Measurements from ENCODE around the gene GABRG3.

The GABRG3 gene

DNA sequence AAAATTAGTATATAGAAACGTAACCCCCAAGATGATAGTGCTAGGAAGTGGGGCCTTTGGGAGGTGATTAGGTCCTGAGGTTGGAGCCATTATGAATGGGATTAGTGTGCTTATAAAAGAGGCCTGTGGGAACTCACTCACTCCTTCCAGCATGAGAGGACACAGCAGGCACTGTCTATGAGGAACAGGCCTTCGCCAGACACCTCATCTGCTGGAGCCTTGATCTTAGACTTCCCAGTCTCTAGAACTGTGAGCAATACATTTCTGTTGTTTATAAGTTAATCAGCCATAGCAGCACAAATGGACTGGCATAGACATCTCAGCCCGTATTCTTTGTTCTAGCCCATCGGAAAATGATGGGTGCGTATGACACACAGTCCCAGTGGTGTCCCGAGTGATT lies 152.3 kb downstream of the GABRG3 start:
- DNase-seq (ENCODE audit: low read depth in 1 of 2, low spot score in 1 of 2): no peak

DNA sequence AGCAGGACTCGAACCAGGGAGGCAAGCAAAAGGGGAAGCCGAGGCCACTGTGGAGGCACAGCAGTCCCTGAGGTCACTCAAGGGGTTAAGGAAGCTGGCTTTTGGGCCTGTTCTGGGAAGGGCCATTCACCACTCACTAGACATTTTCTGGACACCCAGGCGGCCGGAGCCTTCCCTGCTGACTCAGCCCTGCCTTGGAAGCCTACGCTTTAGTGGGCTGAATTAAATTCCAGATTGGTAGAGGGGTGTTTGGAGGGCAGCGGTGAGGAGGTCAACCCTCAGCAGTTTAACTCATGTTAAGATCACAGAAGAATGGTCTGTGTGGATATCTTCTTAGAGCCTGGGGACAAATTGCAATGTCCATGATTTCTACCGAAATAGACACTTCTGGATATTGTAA lies 152.8 kb downstream of the GABRG3 start:
- TF ChIP-seq POLR2AphosphoS5 (IDR thresholded peaks at IDR 0.05; ENCODE audit: low read depth) (no peak), GABPA (IDR thresholded peaks at IDR 0.05; ENCODE audit: low read depth) (no peak), CTCF (IDR thresholded peaks at IDR 0.05; ENCODE audit: insufficient read depth, low read length) (no peak)
- TF ChIP-seq, protein P1, sequence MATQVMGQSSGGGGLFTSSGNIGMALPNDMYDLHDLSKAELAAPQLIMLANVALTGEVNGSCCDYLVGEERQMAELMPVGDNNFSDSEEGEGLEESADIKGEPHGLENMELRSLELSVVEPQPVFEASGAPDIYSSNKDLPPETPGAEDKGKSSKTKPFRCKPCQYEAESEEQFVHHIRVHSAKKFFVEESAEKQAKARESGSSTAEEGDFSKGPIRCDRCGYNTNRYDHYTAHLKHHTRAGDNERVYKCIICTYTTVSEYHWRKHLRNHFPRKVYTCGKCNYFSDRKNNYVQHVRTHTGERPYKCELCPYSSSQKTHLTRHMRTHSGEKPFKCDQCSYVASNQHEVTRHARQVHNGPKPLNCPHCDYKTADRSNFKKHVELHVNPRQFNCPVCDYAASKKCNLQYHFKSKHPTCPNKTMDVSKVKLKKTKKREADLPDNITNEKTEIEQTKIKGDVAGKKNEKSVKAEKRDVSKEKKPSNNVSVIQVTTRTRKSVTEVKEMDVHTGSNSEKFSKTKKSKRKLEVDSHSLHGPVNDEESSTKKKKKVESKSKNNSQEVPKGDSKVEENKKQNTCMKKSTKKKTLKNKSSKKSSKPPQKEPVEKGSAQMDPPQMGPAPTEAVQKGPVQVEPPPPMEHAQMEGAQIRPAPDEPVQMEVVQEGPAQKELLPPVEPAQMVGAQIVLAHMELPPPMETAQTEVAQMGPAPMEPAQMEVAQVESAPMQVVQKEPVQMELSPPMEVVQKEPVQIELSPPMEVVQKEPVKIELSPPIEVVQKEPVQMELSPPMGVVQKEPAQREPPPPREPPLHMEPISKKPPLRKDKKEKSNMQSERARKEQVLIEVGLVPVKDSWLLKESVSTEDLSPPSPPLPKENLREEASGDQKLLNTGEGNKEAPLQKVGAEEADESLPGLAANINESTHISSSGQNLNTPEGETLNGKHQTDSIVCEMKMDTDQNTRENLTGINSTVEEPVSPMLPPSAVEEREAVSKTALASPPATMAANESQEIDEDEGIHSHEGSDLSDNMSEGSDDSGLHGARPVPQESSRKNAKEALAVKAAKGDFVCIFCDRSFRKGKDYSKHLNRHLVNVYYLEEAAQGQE (IDR thresholded peaks at IDR 0.05; ENCODE audit: insufficient replicate concordance, low read depth): no peak
- no peak overlapping the region for H3K27ac ChIP-seq (replicated peaks)
- no peak overlapping the region for H3K4me3 ChIP-seq (replicated peaks; ENCODE audit: insufficient read depth, low read length)
- no peaks in the 10 kb centered on the region for H3K27me3 ChIP-seq (ENCODE audit: insufficient read depth, poor library complexity, severe bottlenecking)
- DNase-seq (ENCODE audit: low read depth in 1 of 2, low spot score in 1 of 2): no peak

More for the DNA sequence above, 152.3 kb downstream of the GABRG3 start:
- Histone ChIP-seq H3K27ac (replicated peaks) (no peak overlapping the region), H3K4me3 (replicated peaks; ENCODE audit: insufficient read depth, low read length) (no peak overlapping the region), H3K27me3 (ENCODE audit: insufficient read depth, poor library complexity, severe bottlenecking) (no peaks in the 10 kb centered on the region)
- TF ChIP-seq GABPA (IDR thresholded peaks at IDR 0.05; ENCODE audit: low read depth) (no peak), POLR2AphosphoS5 (IDR thresholded peaks at IDR 0.05; ENCODE audit: low read depth) (no peak), SPI1 (IDR thresholded peaks at IDR 0.05; ENCODE audit: borderline replicate concordance, low read depth) (no peak), CTCF (IDR thresholded peaks at IDR 0.05; ENCODE audit: insufficient read depth, low read length) (no peak)
- TF ChIP-seq, protein P1 (IDR thresholded peaks at IDR 0.05; ENCODE audit: insufficient replicate concordance, low read depth): no peak

GRCh38 chr15:27124287-27124871 lies 153.4 kb downstream of the GABRG3 start:
- no peak for TF ChIP-seq POLR2AphosphoS5 (IDR thresholded peaks at IDR 0.05; ENCODE audit: low read depth)
- no peak for TF ChIP-seq SPI1 (IDR thresholded peaks at IDR 0.05; ENCODE audit: borderline replicate concordance, low read depth)
- TF ChIP-seq GABPA (IDR thresholded peaks at IDR 0.05; ENCODE audit: low read depth): no peak
- TF ChIP-seq CTCF (IDR thresholded peaks at IDR 0.05; ENCODE audit: insufficient read depth, low read length): no peak
- TF ChIP-seq, protein P1 (IDR thresholded peaks at IDR 0.05; ENCODE audit: insufficient replicate concordance, low read depth): no peak
- Histone ChIP-seq H3K27ac (replicated peaks) (no peak overlapping the region), H3K4me3 (replicated peaks; ENCODE audit: insufficient read depth, low read length) (no peak overlapping the region), H3K27me3 (ENCODE audit: insufficient read depth, poor library complexity, severe bottlenecking) (no peaks in the 10 kb centered on the region)
- no peak for DNase-seq (ENCODE audit: low read depth in 1 of 2, low spot score in 1 of 2)

All from HL-60 (cell line).